HepG2 (cell line): ENCODE data around the gene STH. TPM values are rescaled to one million over a fixed set of nuclear protein-coding genes. Genes with fewer than 3 reads are reported as not detected.

ENCODE experiments used
- ATAC-seq: fragments of 200-7000 bp; cut with Tn5 transposase; 3 replicates; pipeline ENCODE4 v1.9.1; 2020; ENCODE audit warnings: mild to moderate bottlenecking, moderate library complexity
- BruUV-seq: library from RNA; stranded (reverse); fragments of 400-500 nt; replicated peaks from 2 replicates; lab custom pipeline; 2021; lab: Mats Ljungman, UMichigan
- CTCF ChIA-PET: fragments of 300-600 bp; formaldehyde crosslinking; extraction: SDS; loops from one replicate; lab custom pipeline; 2021; ENCODE audit warnings: low total read pairs, inconsistent platforms, low intra/inter-chr PET ratio; lab: Yijun Ruan, JAX
- POLR2A ChIA-PET: fragments of 350-600 bp; sonication (Branson Sonifier 250); formaldehyde crosslinking; loops from one replicate; lab custom pipeline; 2020; ENCODE audit warnings: antibody characterized with exemption, inconsistent platforms; lab: Yijun Ruan, JAX
- DNase-seq: peaks from one replicate; pipeline ENCODE4 v3.0.0-alpha.2; 2015; ENCODE audit warnings: low spot score
- FAIRE-seq: peaks from 3 replicates; lab custom pipeline; 2011; peaks lifted over from hg19 to GRCh38; lab: Jason Lieb, UNC
- H2AFZ ChIP-seq: one replicate; pipeline ENCODE4 v1.6.1; 2011; ENCODE audit warnings: low read length, inconsistent platforms
- H3K27ac ChIP-seq: fragments of 300-600 bp; 3 replicates; pipeline ENCODE4 v1.8.0; 2011; ENCODE audit warnings: mixed run types, mild to moderate bottlenecking, mixed read lengths, low read length, inconsistent platforms; ENCODE audit not compliant: insufficient read depth; ENCODE audit errors: extremely low read length
- H3K27me3 ChIP-seq, 2 experiments: fragments of 200-600 bp in 1 of 2; 2 replicates in 1 of 2; 3 replicates in 1 of 2; pipeline versions ENCODE4 v1.6.0 to v1.8.0; 2011; ENCODE audit warnings: low read length in 2 of 2, mild to moderate bottlenecking in 2 of 2, moderate library complexity in 2 of 2, inconsistent platforms in 1 of 2; ENCODE audit not compliant: insufficient read depth in 2 of 2, control insufficient read depth in 1 of 2
- H3K36me3 ChIP-seq, 2 experiments: fragments of 200-600 bp in 1 of 2; replicated peaks in 1 of 2; 2 replicates in 1 of 2; 3 replicates in 1 of 2; pipeline versions ENCODE4 v1.5.1 to v1.8.0; 2011; ENCODE audit warnings: low read length in 2 of 2, inconsistent platforms in 1 of 2; ENCODE audit not compliant: insufficient read depth in 2 of 2, control insufficient read depth in 1 of 2
- H3K4me1 ChIP-seq: 2 replicates; pipeline ENCODE4 v1.5.1; 2012; ENCODE audit warnings: low read length, inconsistent platforms; ENCODE audit not compliant: insufficient read depth
- H3K4me2 ChIP-seq: 2 replicates; pipeline ENCODE4 v1.6.0; 2011; ENCODE audit warnings: low read depth, low read length, inconsistent platforms
- H3K4me3 ChIP-seq, 3 experiments: fragments of 200-600 bp in 1 of 3; sonication (generic), shearing (Covaris generic) in 1 of 3; replicated peaks in 1 of 3; 2 replicates each; pipeline ENCODE4 v1.5.1; 2011 to 2016; ENCODE audit warnings: low read length in 3 of 3, inconsistent platforms in 2 of 3, low read depth in 2 of 3, mild to moderate bottlenecking in 2 of 3, control low read depth in 1 of 3, mixed read lengths in 1 of 3; ENCODE audit not compliant: insufficient read depth in 1 of 3
- H3K79me2 ChIP-seq: one replicate; pipeline ENCODE4 v1.6.1; 2011; ENCODE audit warnings: low read length, inconsistent platforms; ENCODE audit not compliant: insufficient read depth
- H3K9ac ChIP-seq: 2 replicates; pipeline ENCODE4 v1.6.0; 2011; ENCODE audit warnings: mild to moderate bottlenecking, low read depth, low read length, inconsistent platforms; ENCODE audit not compliant: insufficient read depth
- H3K9me3 ChIP-seq: 2 replicates; pipeline ENCODE4 v1.5.1; 2012; ENCODE audit warnings: mild to moderate bottlenecking, low read length
- H4K20me1 ChIP-seq: 2 replicates; pipeline ENCODE4 v1.6.0; 2011; ENCODE audit warnings: inconsistent platforms, mild to moderate bottlenecking, low read length, moderate library complexity; ENCODE audit not compliant: insufficient read depth
- GZF1 ChIP-seq: sonication (generic); formaldehyde crosslinking; IDR thresholded peaks from 2 replicates; pipeline ENCODE4 v1.5.1; 2020; ENCODE audit warnings: mild to moderate bottlenecking, missing genetic modification reagents
- MLLT10 ChIP-seq: sonication (generic); formaldehyde crosslinking; IDR thresholded peaks from 2 replicates; pipeline ENCODE4 v1.4.0; 2020; ENCODE audit warnings: missing genetic modification reagents
- PHF21A ChIP-seq: sonication (generic); formaldehyde crosslinking; IDR thresholded peaks from 2 replicates; pipeline ENCODE4 v1.5.0; 2020; ENCODE audit warnings: mild to moderate bottlenecking, missing genetic modification reagents
- POLR2G ChIP-seq: fragments of 200-400 bp; formaldehyde crosslinking; IDR thresholded peaks from 2 replicates; pipeline ENCODE4 v1.6.1; 2018; ENCODE audit warnings: mild to moderate bottlenecking, low read depth, low read length, moderate library complexity
- RFX1 ChIP-seq: fragments of 450-650 bp; IDR thresholded peaks from 2 replicates; pipeline ENCODE4 v1.6.1; 2017
- TEAD2 ChIP-seq: sonication (generic); formaldehyde crosslinking; IDR thresholded peaks from 2 replicates; pipeline ENCODE4 v1.9.0; 2021; ENCODE audit warnings: missing genetic modification reagents
- ZNF263 ChIP-seq: sonication (generic); formaldehyde crosslinking; IDR thresholded peaks from 2 replicates; pipeline ENCODE4 v1.4.0; 2020; ENCODE audit warnings: missing genetic modification reagents
- ZNF577 ChIP-seq: sonication (generic); formaldehyde crosslinking; IDR thresholded peaks from 2 replicates; pipeline ENCODE4 v1.4.0; 2020; ENCODE audit warnings: mild to moderate bottlenecking, low read depth, missing genetic modification reagents, borderline replicate concordance
- ZNF816 ChIP-seq: sonication (generic); formaldehyde crosslinking; IDR thresholded peaks from 2 replicates; pipeline ENCODE4 v1.8.0; 2022; ENCODE audit warnings: missing genetic modification reagents, mild to moderate bottlenecking, borderline replicate concordance
- WGBS: methylation state at CpG from one replicate; pipeline ENCODE4 v1.1.6; 2017; ENCODE audit warnings: low lambda C conversion rate; 5-methylcytosine and 5-hydroxymethylcytosine counted together
- in situ Hi-C: cut with HindIII; loops from 2 replicates; pipeline ENCODE4 v1.10.0; 2017; ENCODE audit warnings: low pct_unique_long_range_greater_than_20kb; ENCODE audit not compliant: extremely low pct_ligation_motif_present
- intact Hi-C: fragments of 100-400 bp; cut with micrococcal nuclease; formaldehyde crosslinking; loops from one replicate; pipeline ENCODE4 v1.10.0; 2022; ENCODE audit not compliant: unreplicated experiment
- polyA plus RNA-seq, 8 experiments: library from polyadenylated mRNA; depleted of rRNA in 3 of 8; stranded (reverse) in 7 of 8; unstranded in 1 of 8; fragments of >200 nt; fragmentation: Illumina TruSeq in 4 of 8; extraction: Trizol in 4 of 8; gene quantifications; 2 replicates each; pipeline versions ENCODE4 v1.2.1 to v1.2.3, GENCODE V29; 2011 to 2016; ENCODE audit warnings: low read depth in 4 of 8, missing spikeins in 1 of 8, mixed read lengths in 1 of 8; ENCODE audit not compliant: insufficient read depth in 1 of 8
- total RNA-seq, 5 experiments: library from RNA; depleted of rRNA; stranded (reverse); fragments of >200 nt; fragmentation: Illumina TruSeq; extraction: Trizol; gene quantifications; 2 replicates each; pipeline ENCODE4 v1.2.3, GENCODE V29; 2016; ENCODE audit warnings: low read depth in 1 of 5
- TF ChIP-seq, protein P1 (sequence below): sonication (generic); formaldehyde crosslinking; IDR thresholded peaks from 2 replicates; pipeline ENCODE4 v1.5.0; 2020; ENCODE audit warnings: missing genetic modification reagents

Gene STH
- total and polyA plus RNA-seq, 2 of the 13 experiments (the other 11 are each of a cell fraction or from before 2014, with no cell fraction given), result not detected

DNA sequence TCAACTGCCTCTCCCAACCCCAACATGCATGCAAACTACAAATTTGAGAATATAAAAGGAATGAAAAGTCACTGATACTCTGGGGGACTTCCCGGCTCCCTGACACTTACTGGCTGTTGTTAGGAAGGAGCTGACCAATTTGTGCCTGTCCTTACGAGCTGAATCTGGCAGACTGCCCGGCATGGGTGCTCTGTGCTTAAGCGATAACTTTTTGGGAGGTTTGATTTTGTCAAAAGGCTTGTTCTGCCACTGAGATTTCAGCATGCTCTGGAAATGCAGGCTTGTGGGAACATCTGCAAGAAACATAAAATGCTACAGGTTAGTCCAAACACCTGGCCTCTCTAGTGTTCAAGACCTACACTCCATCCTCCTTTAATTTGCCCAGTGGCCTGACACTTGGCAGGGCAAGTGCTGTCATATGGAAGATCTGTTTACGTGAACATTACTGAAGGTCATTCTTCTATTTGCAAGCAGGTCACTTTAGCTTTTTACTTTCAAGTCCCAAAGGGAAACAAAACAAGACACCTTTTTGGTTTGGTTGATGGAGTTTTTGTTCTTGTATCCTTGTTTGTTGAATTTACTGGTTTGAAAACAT, 40.6 kb downstream of the STH start:
- Histone ChIP-seq H3K4me2 (no peak overlapping the region), H3K9ac (no peak overlapping the region), H3K36me3 (peaks cover 47 to 95% of the 10 kb centered on the region in 2 experiments), H2AFZ (no peak overlapping the region), H3K27ac (no peak overlapping the region), H3K4me3 (no peak overlapping the region), H3K79me2 (peaks cover 3% of the 10 kb centered on the region), H4K20me1 (no peaks in the 10 kb centered on the region), H3K4me1 (peaks cover 12% of the 10 kb centered on the region; the same call in 1 of the 2 replicates), H3K9me3 (no peaks in the 10 kb centered on the region), H3K27me3 (no peaks in the 10 kb centered on the region)
- CTCF ChIA-PET, result no interaction called here
- no peak for ATAC-seq
- POLR2A ChIA-PET, result no interaction called here
- TF ChIP-seq POLR2G, result no peak
- no peak for TF ChIP-seq TEAD2 (CRISPR knock-in tag)
- TF ChIP-seq ZNF577, result no peak
- TF ChIP-seq ZNF816 (CRISPR knock-in tag), result no peak
- no peak for TF ChIP-seq PHF21A
- no peak for TF ChIP-seq ZNF263 (CRISPR knock-in tag)
- TF ChIP-seq RFX1, result no peak
- no peak for TF ChIP-seq MLLT10 (CRISPR knock-in tag)
- no peak for TF ChIP-seq GZF1 (CRISPR knock-in tag)
- TF ChIP-seq, protein P1, sequence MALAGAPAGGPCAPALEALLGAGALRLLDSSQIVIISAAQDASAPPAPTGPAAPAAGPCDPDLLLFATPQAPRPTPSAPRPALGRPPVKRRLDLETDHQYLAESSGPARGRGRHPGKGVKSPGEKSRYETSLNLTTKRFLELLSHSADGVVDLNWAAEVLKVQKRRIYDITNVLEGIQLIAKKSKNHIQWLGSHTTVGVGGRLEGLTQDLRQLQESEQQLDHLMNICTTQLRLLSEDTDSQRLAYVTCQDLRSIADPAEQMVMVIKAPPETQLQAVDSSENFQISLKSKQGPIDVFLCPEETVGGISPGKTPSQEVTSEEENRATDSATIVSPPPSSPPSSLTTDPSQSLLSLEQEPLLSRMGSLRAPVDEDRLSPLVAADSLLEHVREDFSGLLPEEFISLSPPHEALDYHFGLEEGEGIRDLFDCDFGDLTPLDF (CRISPR knock-in tag), result no peak
- intact Hi-C loops (no loop called here), in situ Hi-C loops (loop anchor here (5.0 kb wide), 1 partner anchor 37 kb away; no protein-coding TSS in a partner anchor)
- no peak for DNase-seq
- 100% methylated on average over 5 of the region's 5 CpGs for WGBS
- BruUV-seq, result no TSS peak
- FAIRE-seq, result no peak
